HUDEP-2 (cell line): ENCODE results near the gene TRIM28.

Source experiments
- DNase-seq, 76 experiments: peaks; one replicate each; lab custom pipeline; 2025; ENCODE audit not compliant: unreplicated experiment in 76 of 76; lab: John Stamatoyannopoulos, UW

The TRIM28 gene

GRCh38 chr19:58547323-58548312 lies 3.8 kb downstream of the TRIM28 start:
- no peak for DNase-seq

GRCh38 chr19:58548859-58549663 lies 5.2 kb downstream of the TRIM28 start:
- DNase-seq: no peak

GRCh38 chr19:58549664-58550361 lies 5.9 kb downstream of the TRIM28 start:
- DNase-seq: no peak

GRCh38 chr19:58550362-58551122 lies 6.7 kb downstream of the TRIM28 start:
- DNase-seq: no peak

- DNase-seq: no peak
Observed at GRCh38 chr19:58551123-58551497, 7.2 kb downstream of the TRIM28 start.

GRCh38 chr19:58551577-58552471 lies 8.0 kb downstream of the TRIM28 start:
- no peak for DNase-seq

GRCh38 chr19:58552655-58553054 lies 8.8 kb downstream of the TRIM28 start:
- DNase-seq: no peak

GRCh38 chr19:58553799-58554493 lies 10.1 kb downstream of the TRIM28 start:
- DNase-seq: no peak

GRCh38 chr19:58554494-58555368 lies 10.9 kb downstream of the TRIM28 start, which contains the start of gene CHMP2A:
Gene CHMP2A (minus strand): TSS chr19:58555105. CDS start chr19:58554212, 893 bp downstream.
- DNase-seq: no peak

- no peak for DNase-seq
Observed at GRCh38 chr19:58555369-58555885, 11.6 kb downstream of the TRIM28 start.

- DNase-seq: no peak
Observed at GRCh38 chr19:58555920-58556621, 12.2 kb downstream of the TRIM28 start.

- DNase-seq: no peak
Observed at GRCh38 chr19:58556622-58557220, 12.9 kb downstream of the TRIM28 start.

- DNase-seq: no peak
Observed at GRCh38 chr19:58557221-58558065, 13.6 kb downstream of the TRIM28 start.

- no peak for DNase-seq
Observed at GRCh38 chr19:58558066-58558622, 14.3 kb downstream of the TRIM28 start, which contains the start of gene UBE2M. Gene UBE2M (minus strand): TSS chr19:58558611. CDS start chr19:58558381, 230 bp downstream.
